K562 (cell line): ENCODE results near the gene SULT1A1. TPM values are rescaled to one million over a fixed set of nuclear protein-coding genes. Genes with fewer than 3 reads are reported as not detected.

Experiments used
- GTF2E2 ChIP-seq: fragments of 200-800 bp; sonication (Bioruptor generic); IDR thresholded peaks from 2 replicates; pipeline ENCODE4 v1.6.1; 2016; ENCODE audit warnings: missing genetic modification characterization, missing compliant biosample characterization
- LEF1 ChIP-seq: fragments of 450-650 bp; IDR thresholded peaks from 2 replicates; pipeline ENCODE4 v1.6.1; 2016; ENCODE audit warnings: mild to moderate bottlenecking
- MECOM ChIP-seq: fragments of 250-450 bp; sonication (Bioruptor Pico); IDR thresholded peaks from 2 replicates; pipeline ENCODE4 v1.8.0; 2022; ENCODE audit warnings: inconsistent platforms
- MTA2 ChIP-seq: fragments of 450-650 bp; IDR thresholded peaks from 2 replicates; pipeline ENCODE4 v1.6.1; 2016; ENCODE audit warnings: low read depth
- SMARCA4 ChIP-seq: fragments of 450-650 bp; IDR thresholded peaks from 2 replicates; pipeline ENCODE4 v1.6.1; 2016
- ZNF263 ChIP-seq: sonication (generic); formaldehyde crosslinking; IDR thresholded peaks from 2 replicates; pipeline ENCODE4 v1.8.0; 2022; ENCODE audit warnings: mild to moderate bottlenecking, missing genetic modification reagents, borderline replicate concordance
- ZNF551 ChIP-seq: fragments of 250-450 bp; sonication (Bioruptor Pico); IDR thresholded peaks from 2 replicates; pipeline ENCODE4 v1.5.0; 2021; ENCODE audit warnings: mild to moderate bottlenecking, moderate library complexity
- polyA plus RNA-seq, 8 experiments: library from polyadenylated mRNA; depleted of rRNA in 4 of 8; stranded (reverse) in 5 of 8; unstranded in 3 of 8; fragments of >200 nt; fragmentation: Nextera tagmentation in 2 of 8; fragmentation: Illumina TruSeq in 1 of 8; extraction: Ambion mirVana in 2 of 8; extraction: Trizol in 1 of 8; gene quantifications; 2 replicates each; pipeline versions ENCODE4 v1.2.1 to v1.2.3, GENCODE V29; 2011 to 2014; ENCODE audit warnings: inconsistent platforms in 1 of 8, missing spikeins in 1 of 8
- total RNA-seq, 7 experiments: library from RNA; depleted of rRNA in 6 of 7; stranded (reverse); fragments of >200 nt in 6 of 7; fragmentation: Illumina TruSeq in 2 of 7; extraction: Trizol in 2 of 7; gene quantifications; 2 replicates each; pipeline versions ENCODE4 v1.2.1 to v1.2.3, GENCODE V29; 2011 to 2021; ENCODE audit warnings: low replicate concordance in 1 of 7
- TF ChIP-seq, protein P1 (sequence below): fragments of 250-450 bp; sonication (Bioruptor Pico); IDR thresholded peaks from 2 replicates; pipeline ENCODE4 v1.4.0; 2020
- TF ChIP-seq, protein P2 (sequence below): fragments of 250-450 bp; sonication (Bioruptor Pico); IDR thresholded peaks from 2 replicates; pipeline ENCODE4 v1.4.0; 2020; ENCODE audit warnings: mild to moderate bottlenecking, moderate library complexity
- TF ChIP-seq, protein P3 (sequence below): fragments of 250-450 bp; sonication (Bioruptor Pico); IDR thresholded peaks from 2 replicates; pipeline ENCODE4 v1.8.0; 2021; ENCODE audit warnings: borderline replicate concordance, mild to moderate bottlenecking, moderate library complexity; ENCODE audit not compliant: poor library complexity, severe bottlenecking

SULT1A1 gene
- total and polyA plus RNA-seq, 9 of the 15 experiments (the other 6 are each of a cell fraction or from before 2014, with no cell fraction given): 3.4 to 30.1 (median 16.6) TPM

DNA sequence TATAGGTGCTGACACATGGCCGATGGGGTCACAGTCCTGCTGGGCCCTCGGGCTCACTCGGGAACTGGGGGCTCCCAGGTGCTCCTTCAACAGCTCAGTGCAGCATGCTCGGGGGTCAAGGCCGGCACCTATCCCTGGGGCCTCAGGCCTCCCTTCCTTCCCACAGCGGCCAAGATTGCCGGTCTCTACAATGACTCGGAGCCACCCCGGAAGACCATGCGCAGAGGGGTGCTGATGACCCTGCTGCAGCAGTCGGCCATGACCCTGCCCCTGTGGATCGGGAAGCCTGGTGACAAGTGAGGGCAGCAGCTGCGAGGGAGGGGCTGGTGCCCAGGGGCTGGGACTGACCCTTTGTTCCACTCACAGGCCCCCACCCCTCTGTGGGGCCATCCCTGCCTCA, 19.9 kb downstream of the SULT1A1 start (continued):
- TF ChIP-seq, protein P1, sequence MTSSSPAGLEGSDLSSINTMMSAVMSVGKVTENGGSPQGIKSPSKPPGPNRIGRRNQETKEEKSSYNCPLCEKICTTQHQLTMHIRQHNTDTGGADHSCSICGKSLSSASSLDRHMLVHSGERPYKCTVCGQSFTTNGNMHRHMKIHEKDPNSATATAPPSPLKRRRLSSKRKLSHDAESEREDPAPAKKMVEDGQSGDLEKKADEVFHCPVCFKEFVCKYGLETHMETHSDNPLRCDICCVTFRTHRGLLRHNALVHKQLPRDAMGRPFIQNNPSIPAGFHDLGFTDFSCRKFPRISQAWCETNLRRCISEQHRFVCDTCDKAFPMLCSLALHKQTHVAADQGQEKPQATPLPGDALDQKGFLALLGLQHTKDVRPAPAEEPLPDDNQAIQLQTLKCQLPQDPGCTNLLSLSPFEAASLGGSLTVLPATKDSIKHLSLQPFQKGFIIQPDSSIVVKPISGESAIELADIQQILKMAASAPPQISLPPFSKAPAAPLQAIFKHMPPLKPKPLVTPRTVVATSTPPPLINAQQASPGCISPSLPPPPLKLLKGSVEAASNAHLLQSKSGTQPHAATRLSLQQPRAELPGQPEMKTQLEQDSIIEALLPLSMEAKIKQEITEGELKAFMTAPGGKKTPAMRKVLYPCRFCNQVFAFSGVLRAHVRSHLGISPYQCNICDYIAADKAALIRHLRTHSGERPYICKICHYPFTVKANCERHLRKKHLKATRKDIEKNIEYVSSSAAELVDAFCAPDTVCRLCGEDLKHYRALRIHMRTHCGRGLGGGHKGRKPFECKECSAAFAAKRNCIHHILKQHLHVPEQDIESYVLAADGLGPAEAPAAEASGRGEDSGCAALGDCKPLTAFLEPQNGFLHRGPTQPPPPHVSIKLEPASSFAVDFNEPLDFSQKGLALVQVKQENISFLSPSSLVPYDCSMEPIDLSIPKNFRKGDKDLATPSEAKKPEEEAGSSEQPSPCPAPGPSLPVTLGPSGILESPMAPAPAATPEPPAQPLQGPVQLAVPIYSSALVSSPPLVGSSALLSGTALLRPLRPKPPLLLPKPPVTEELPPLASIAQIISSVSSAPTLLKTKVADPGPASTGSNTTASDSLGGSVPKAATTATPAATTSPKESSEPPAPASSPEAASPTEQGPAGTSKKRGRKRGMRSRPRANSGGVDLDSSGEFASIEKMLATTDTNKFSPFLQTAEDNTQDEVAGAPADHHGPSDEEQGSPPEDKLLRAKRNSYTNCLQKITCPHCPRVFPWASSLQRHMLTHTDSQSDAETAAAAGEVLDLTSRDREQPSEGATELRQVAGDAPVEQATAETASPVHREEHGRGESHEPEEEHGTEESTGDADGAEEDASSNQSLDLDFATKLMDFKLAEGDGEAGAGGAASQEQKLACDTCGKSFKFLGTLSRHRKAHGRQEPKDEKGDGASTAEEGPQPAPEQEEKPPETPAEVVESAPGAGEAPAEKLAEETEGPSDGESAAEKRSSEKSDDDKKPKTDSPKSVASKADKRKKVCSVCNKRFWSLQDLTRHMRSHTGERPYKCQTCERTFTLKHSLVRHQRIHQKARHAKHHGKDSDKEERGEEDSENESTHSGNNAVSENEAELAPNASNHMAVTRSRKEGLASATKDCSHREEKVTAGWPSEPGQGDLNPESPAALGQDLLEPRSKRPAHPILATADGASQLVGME (CRISPR knock-in tag): no peak
- TF ChIP-seq, protein P2, sequence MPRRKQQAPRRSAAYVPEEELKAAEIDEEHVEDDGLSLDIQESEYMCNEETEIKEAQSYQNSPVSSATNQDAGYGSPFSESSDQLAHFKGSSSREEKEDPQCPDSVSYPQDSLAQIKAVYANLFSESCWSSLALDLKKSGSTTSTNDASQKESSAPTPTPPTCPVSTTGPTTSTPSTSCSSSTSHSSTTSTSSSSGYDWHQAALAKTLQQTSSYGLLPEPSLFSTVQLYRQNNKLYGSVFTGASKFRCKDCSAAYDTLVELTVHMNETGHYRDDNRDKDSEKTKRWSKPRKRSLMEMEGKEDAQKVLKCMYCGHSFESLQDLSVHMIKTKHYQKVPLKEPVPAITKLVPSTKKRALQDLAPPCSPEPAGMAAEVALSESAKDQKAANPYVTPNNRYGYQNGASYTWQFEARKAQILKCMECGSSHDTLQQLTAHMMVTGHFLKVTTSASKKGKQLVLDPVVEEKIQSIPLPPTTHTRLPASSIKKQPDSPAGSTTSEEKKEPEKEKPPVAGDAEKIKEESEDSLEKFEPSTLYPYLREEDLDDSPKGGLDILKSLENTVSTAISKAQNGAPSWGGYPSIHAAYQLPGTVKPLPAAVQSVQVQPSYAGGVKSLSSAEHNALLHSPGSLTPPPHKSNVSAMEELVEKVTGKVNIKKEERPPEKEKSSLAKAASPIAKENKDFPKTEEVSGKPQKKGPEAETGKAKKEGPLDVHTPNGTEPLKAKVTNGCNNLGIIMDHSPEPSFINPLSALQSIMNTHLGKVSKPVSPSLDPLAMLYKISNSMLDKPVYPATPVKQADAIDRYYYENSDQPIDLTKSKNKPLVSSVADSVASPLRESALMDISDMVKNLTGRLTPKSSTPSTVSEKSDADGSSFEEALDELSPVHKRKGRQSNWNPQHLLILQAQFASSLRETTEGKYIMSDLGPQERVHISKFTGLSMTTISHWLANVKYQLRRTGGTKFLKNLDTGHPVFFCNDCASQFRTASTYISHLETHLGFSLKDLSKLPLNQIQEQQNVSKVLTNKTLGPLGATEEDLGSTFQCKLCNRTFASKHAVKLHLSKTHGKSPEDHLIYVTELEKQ: no peak
- TF ChIP-seq GTF2E2 (tag): no peak
- no peak for TF ChIP-seq ZNF263
- no peak for TF ChIP-seq ZNF551 (CRISPR knock-in tag)
- TF ChIP-seq SMARCA4: no peak
- TF ChIP-seq, protein P3, sequence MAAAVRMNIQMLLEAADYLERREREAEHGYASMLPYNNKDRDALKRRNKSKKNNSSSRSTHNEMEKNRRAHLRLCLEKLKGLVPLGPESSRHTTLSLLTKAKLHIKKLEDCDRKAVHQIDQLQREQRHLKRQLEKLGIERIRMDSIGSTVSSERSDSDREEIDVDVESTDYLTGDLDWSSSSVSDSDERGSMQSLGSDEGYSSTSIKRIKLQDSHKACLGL: no peak
- TF ChIP-seq LEF1: no peak
- no peak for TF ChIP-seq MTA2
- TF ChIP-seq MECOM (CRISPR knock-in tag): no peak
